HepG2 (cell line): ENCODE data around the gene C11orf86. TPM values are rescaled to one million over a fixed set of nuclear protein-coding genes. Genes with fewer than 3 reads are reported as not detected.
A peak's percentile ranks its signal among the peaks of the same experiment; 100 is the strongest.
"Not testable (repeated sequence)": the region's sequence is repeated elsewhere in the genome, so short reads cannot be mapped to it uniquely, and the experiment has no call there.

Experiments
- ATAC-seq: fragments of 200-7000 bp; cut with Tn5 transposase; 3 replicates; pipeline ENCODE4 v1.9.1; 2020; ENCODE audit warnings: mild to moderate bottlenecking, moderate library complexity
- BruUV-seq: library from RNA; stranded (reverse); fragments of 400-500 nt; replicated peaks from 2 replicates; lab custom pipeline; 2021; lab: Mats Ljungman, UMichigan
- CTCF ChIA-PET: fragments of 300-600 bp; formaldehyde crosslinking; extraction: SDS; loops from one replicate; lab custom pipeline; 2021; ENCODE audit warnings: low total read pairs, inconsistent platforms, low intra/inter-chr PET ratio; lab: Yijun Ruan, JAX
- POLR2A ChIA-PET: fragments of 350-600 bp; sonication (Branson Sonifier 250); formaldehyde crosslinking; loops from one replicate; lab custom pipeline; 2020; ENCODE audit warnings: antibody characterized with exemption, inconsistent platforms; lab: Yijun Ruan, JAX
- DNase-seq: peaks from one replicate; pipeline ENCODE4 v3.0.0-alpha.2; 2015; ENCODE audit warnings: low spot score
- FAIRE-seq: peaks from 3 replicates; lab custom pipeline; 2011; peaks lifted over from hg19 to GRCh38; lab: Jason Lieb, UNC
- H2AFZ ChIP-seq: one replicate; pipeline ENCODE4 v1.6.1; 2011; ENCODE audit warnings: low read length, inconsistent platforms
- H3K27ac ChIP-seq: fragments of 300-600 bp; 3 replicates; pipeline ENCODE4 v1.8.0; 2011; ENCODE audit warnings: mixed run types, mild to moderate bottlenecking, mixed read lengths, low read length, inconsistent platforms; ENCODE audit not compliant: insufficient read depth; ENCODE audit errors: extremely low read length
- H3K27me3 ChIP-seq, 2 experiments: fragments of 200-600 bp in 1 of 2; 2 replicates in 1 of 2; 3 replicates in 1 of 2; pipeline versions ENCODE4 v1.6.0 to v1.8.0; 2011; ENCODE audit warnings: low read length in 2 of 2, mild to moderate bottlenecking in 2 of 2, moderate library complexity in 2 of 2, inconsistent platforms in 1 of 2; ENCODE audit not compliant: insufficient read depth in 2 of 2, control insufficient read depth in 1 of 2
- H3K36me3 ChIP-seq, 2 experiments: fragments of 200-600 bp in 1 of 2; replicated peaks in 1 of 2; 2 replicates in 1 of 2; 3 replicates in 1 of 2; pipeline versions ENCODE4 v1.5.1 to v1.8.0; 2011; ENCODE audit warnings: low read length in 2 of 2, inconsistent platforms in 1 of 2; ENCODE audit not compliant: insufficient read depth in 2 of 2, control insufficient read depth in 1 of 2
- H3K4me1 ChIP-seq: 2 replicates; pipeline ENCODE4 v1.5.1; 2012; ENCODE audit warnings: low read length, inconsistent platforms; ENCODE audit not compliant: insufficient read depth
- H3K4me2 ChIP-seq: 2 replicates; pipeline ENCODE4 v1.6.0; 2011; ENCODE audit warnings: low read depth, low read length, inconsistent platforms
- H3K4me3 ChIP-seq, 3 experiments: fragments of 200-600 bp in 1 of 3; sonication (generic), shearing (Covaris generic) in 1 of 3; replicated peaks in 1 of 3; 2 replicates each; pipeline ENCODE4 v1.5.1; 2011 to 2016; ENCODE audit warnings: low read length in 3 of 3, inconsistent platforms in 2 of 3, low read depth in 2 of 3, mild to moderate bottlenecking in 2 of 3, control low read depth in 1 of 3, mixed read lengths in 1 of 3; ENCODE audit not compliant: insufficient read depth in 1 of 3
- H3K79me2 ChIP-seq: one replicate; pipeline ENCODE4 v1.6.1; 2011; ENCODE audit warnings: low read length, inconsistent platforms; ENCODE audit not compliant: insufficient read depth
- H3K9ac ChIP-seq: 2 replicates; pipeline ENCODE4 v1.6.0; 2011; ENCODE audit warnings: mild to moderate bottlenecking, low read depth, low read length, inconsistent platforms; ENCODE audit not compliant: insufficient read depth
- H3K9me3 ChIP-seq: 2 replicates; pipeline ENCODE4 v1.5.1; 2012; ENCODE audit warnings: mild to moderate bottlenecking, low read length
- H4K20me1 ChIP-seq: 2 replicates; pipeline ENCODE4 v1.6.0; 2011; ENCODE audit warnings: inconsistent platforms, mild to moderate bottlenecking, low read length, moderate library complexity; ENCODE audit not compliant: insufficient read depth
- LCORL ChIP-seq, 2 experiments: fragments of 450-650 bp in 1 of 2; sonication (generic) in 1 of 2; formaldehyde crosslinking in 1 of 2; IDR thresholded peaks; 2 replicates each; pipeline versions ENCODE4 v1.5.0 to v1.6.1; 2017 to 2020; ENCODE audit warnings: antibody characterized with exemption in 1 of 2, missing genetic modification reagents in 1 of 2
- NR2F6 ChIP-seq, 2 experiments: IDR thresholded peaks; 2 replicates each; pipeline ENCODE4 v1.6.1; 2016; ENCODE audit warnings: antibody characterized with exemption in 1 of 2, mild to moderate bottlenecking in 1 of 2
- RXRB ChIP-seq: IDR thresholded peaks from 2 replicates; pipeline ENCODE4 v1.6.1; 2016; ENCODE audit warnings: borderline replicate concordance, missing genetic modification reagents, missing compliant biosample characterization
- ZBTB42 ChIP-seq: sonication (generic); formaldehyde crosslinking; IDR thresholded peaks from 2 replicates; pipeline ENCODE4 v1.5.0; 2020; ENCODE audit warnings: mild to moderate bottlenecking, missing genetic modification reagents
- WGBS: methylation state at CpG from one replicate; pipeline ENCODE4 v1.1.6; 2017; ENCODE audit warnings: low lambda C conversion rate; 5-methylcytosine and 5-hydroxymethylcytosine counted together
- in situ Hi-C: cut with HindIII; loops from 2 replicates; pipeline ENCODE4 v1.10.0; 2017; ENCODE audit warnings: low pct_unique_long_range_greater_than_20kb; ENCODE audit not compliant: extremely low pct_ligation_motif_present
- intact Hi-C: fragments of 100-400 bp; cut with micrococcal nuclease; formaldehyde crosslinking; loops from one replicate; pipeline ENCODE4 v1.10.0; 2022; ENCODE audit not compliant: unreplicated experiment
- polyA plus RNA-seq, 8 experiments: library from polyadenylated mRNA; depleted of rRNA in 3 of 8; stranded (reverse) in 7 of 8; unstranded in 1 of 8; fragments of >200 nt; fragmentation: Illumina TruSeq in 4 of 8; extraction: Trizol in 4 of 8; gene quantifications; 2 replicates each; pipeline versions ENCODE4 v1.2.1 to v1.2.3, GENCODE V29; 2011 to 2016; ENCODE audit warnings: low read depth in 4 of 8, missing spikeins in 1 of 8, mixed read lengths in 1 of 8; ENCODE audit not compliant: insufficient read depth in 1 of 8
- total RNA-seq, 5 experiments: library from RNA; depleted of rRNA; stranded (reverse); fragments of >200 nt; fragmentation: Illumina TruSeq; extraction: Trizol; gene quantifications; 2 replicates each; pipeline ENCODE4 v1.2.3, GENCODE V29; 2016; ENCODE audit warnings: low read depth in 1 of 5
- TF ChIP-seq, protein P1 (sequence below): sonication (generic); formaldehyde crosslinking; IDR thresholded peaks from 2 replicates; pipeline ENCODE4 v1.4.0; 2020; ENCODE audit warnings: missing genetic modification reagents
- TF ChIP-seq, protein P2 (sequence below): sonication (generic); formaldehyde crosslinking; conservative IDR thresholded peaks from 2 replicates; pipeline ENCODE4 v1.4.0; 2020; ENCODE audit warnings: mild to moderate bottlenecking, missing genetic modification reagents, moderate library complexity

The C11orf86 gene
- total and polyA plus RNA-seq, 2 of the 13 experiments (the other 11 are each of a cell fraction or from before 2014, with no cell fraction given), result 0.11 to 0.18 TPM

DNA sequence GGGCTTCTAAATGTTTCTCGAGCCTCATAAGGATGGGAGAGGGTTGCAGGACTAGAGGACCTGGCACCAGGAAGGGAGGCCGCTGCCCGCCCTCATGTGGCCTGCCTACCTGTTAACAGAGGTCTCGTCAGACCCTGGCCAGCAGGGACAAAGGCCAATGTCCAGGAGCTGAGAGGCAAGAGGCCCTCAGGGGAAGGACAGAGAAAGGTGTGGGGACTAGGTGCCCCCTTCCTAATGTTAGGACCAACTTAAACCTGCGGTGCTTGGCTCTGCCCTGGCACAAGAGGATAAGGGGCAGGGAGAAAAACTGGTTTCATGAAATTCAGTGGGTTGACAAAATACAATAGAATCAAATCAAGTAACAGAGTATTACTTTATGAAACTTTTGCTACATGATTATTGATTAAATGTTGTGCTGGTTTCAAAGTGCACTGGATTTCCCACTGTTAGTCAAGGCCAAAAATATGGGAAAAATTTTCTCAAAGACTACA is 27.9 kb downstream of the C11orf86 start (continued):
- TF ChIP-seq, protein P1, sequence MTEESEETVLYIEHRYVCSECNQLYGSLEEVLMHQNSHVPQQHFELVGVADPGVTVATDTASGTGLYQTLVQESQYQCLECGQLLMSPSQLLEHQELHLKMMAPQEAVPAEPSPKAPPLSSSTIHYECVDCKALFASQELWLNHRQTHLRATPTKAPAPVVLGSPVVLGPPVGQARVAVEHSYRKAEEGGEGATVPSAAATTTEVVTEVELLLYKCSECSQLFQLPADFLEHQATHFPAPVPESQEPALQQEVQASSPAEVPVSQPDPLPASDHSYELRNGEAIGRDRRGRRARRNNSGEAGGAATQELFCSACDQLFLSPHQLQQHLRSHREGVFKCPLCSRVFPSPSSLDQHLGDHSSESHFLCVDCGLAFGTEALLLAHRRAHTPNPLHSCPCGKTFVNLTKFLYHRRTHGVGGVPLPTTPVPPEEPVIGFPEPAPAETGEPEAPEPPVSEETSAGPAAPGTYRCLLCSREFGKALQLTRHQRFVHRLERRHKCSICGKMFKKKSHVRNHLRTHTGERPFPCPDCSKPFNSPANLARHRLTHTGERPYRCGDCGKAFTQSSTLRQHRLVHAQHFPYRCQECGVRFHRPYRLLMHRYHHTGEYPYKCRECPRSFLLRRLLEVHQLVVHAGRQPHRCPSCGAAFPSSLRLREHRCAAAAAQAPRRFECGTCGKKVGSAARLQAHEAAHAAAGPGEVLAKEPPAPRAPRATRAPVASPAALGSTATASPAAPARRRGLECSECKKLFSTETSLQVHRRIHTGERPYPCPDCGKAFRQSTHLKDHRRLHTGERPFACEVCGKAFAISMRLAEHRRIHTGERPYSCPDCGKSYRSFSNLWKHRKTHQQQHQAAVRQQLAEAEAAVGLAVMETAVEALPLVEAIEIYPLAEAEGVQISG, result 0 out of 2 replicates have a peak, but pooled peaks have one; percentile 16
- peak; percentile 45 for TF ChIP-seq RXRB (CRISPR knock-in tag)
- TF ChIP-seq NR2F6 (IDR thresholded peaks at IDR 0.05), result no peak
- peak; percentile 11; the same call in 1 of the 2 replicates for TF ChIP-seq NR2F6 (CRISPR knock-in tag; IDR thresholded peaks at IDR 0.05)
- TF ChIP-seq, protein P2, sequence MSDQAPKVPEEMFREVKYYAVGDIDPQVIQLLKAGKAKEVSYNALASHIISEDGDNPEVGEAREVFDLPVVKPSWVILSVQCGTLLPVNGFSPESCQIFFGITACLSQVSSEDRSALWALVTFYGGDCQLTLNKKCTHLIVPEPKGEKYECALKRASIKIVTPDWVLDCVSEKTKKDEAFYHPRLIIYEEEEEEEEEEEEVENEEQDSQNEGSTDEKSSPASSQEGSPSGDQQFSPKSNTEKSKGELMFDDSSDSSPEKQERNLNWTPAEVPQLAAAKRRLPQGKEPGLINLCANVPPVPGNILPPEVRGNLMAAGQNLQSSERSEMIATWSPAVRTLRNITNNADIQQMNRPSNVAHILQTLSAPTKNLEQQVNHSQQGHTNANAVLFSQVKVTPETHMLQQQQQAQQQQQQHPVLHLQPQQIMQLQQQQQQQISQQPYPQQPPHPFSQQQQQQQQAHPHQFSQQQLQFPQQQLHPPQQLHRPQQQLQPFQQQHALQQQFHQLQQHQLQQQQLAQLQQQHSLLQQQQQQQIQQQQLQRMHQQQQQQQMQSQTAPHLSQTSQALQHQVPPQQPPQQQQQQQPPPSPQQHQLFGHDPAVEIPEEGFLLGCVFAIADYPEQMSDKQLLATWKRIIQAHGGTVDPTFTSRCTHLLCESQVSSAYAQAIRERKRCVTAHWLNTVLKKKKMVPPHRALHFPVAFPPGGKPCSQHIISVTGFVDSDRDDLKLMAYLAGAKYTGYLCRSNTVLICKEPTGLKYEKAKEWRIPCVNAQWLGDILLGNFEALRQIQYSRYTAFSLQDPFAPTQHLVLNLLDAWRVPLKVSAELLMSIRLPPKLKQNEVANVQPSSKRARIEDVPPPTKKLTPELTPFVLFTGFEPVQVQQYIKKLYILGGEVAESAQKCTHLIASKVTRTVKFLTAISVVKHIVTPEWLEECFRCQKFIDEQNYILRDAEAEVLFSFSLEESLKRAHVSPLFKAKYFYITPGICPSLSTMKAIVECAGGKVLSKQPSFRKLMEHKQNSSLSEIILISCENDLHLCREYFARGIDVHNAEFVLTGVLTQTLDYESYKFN (CRISPR knock-in tag), result peak; percentile 90
- no peak for TF ChIP-seq LCORL (IDR thresholded peaks at IDR 0.05)
- TF ChIP-seq LCORL (CRISPR knock-in tag; IDR thresholded peaks at IDR 0.05), result peak; percentile 51; the same call in 1 of the 2 replicates
- TF ChIP-seq ZBTB42 (CRISPR knock-in tag), result no peak

DNA sequence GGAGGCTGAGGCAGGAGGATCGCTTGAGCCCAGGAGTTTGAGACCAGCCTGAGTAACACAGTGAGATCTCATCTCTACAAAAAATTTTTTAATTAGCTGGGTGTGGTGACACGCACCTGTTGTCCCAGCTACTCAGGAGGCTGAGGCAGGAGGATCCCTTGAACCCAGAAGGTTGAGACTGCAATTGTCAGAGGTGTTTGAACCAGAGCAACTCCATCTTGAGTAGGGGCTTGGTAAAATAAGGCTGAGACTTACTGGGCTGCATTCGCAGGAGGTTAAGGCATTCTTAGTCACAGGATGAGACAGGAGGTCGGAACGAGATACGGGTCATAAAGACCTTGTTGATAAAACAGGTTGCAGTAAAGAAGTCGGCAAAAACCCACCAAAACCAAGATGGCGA is 30.1 kb downstream of the C11orf86 start:
- H2AFZ ChIP-seq, FAIRE-seq, ATAC-seq, H3K9me3 ChIP-seq, H4K20me1 ChIP-seq, intact Hi-C loops, BruUV-seq, in situ Hi-C loops, H3K27ac ChIP-seq, H3K4me2 ChIP-seq, POLR2A ChIA-PET, DNase-seq, H3K36me3 ChIP-seq, CTCF ChIA-PET, H3K4me3 ChIP-seq, H3K9ac ChIP-seq, H3K79me2 ChIP-seq, H3K27me3 ChIP-seq: not testable (repeated sequence)
- peaks cover 46% of the 10 kb centered on the region for H3K4me1 ChIP-seq
- 88% methylated on average over 8 of the region's 8 CpGs for WGBS
